SK-N-SH (cell line): ENCODE measurements around the gene SHE. TPM values are rescaled to one million over a fixed set of nuclear protein-coding genes. Genes with fewer than 3 reads are reported as not detected.

ENCODE experiments used
- CTCF ChIA-PET: fragments of 300-600, 350-600 bp; formaldehyde crosslinking; extraction: SDS; loops from one replicate; lab custom pipeline; 2021; lab: Yijun Ruan, JAX
- POLR2A ChIA-PET: fragments of 350-600 bp; sonication (Branson Sonifier 250); formaldehyde crosslinking; extraction: SDS; loops from one replicate; lab custom pipeline; 2020; ENCODE audit warnings: antibody characterized with exemption, inconsistent platforms; lab: Yijun Ruan, JAX
- DNase-seq: peaks from one replicate; pipeline ENCODE4 v3.0.0; 2012
- H2AFZ ChIP-seq: fragments of 200-600 bp; sonication (generic); 2 replicates; pipeline ENCODE4 v1.8.1; 2016; ENCODE audit warnings: antibody characterized with exemption, mild to moderate bottlenecking, low read depth
- H3F3A ChIP-seq: fragments of 200-600 bp; sonication (generic); replicated peaks from 2 replicates; pipeline ENCODE3; 2016; ENCODE audit warnings: antibody characterized with exemption, mild to moderate bottlenecking; ENCODE audit not compliant: insufficient read depth
- H3K27ac ChIP-seq, 2 experiments: fragments of 200-500 bp in 1 of 2; fragments of 200-600 bp in 1 of 2; sonication (Bioruptor generic) in 1 of 2; sonication (generic), shearing (Covaris generic) in 1 of 2; 2 replicates each; pipeline versions ENCODE4 v1.5.1 to v1.6.1; 2014 to 2016; ENCODE audit warnings: low read depth in 2 of 2, inconsistent platforms in 1 of 2, low read length in 1 of 2, mild to moderate bottlenecking in 1 of 2, mixed read lengths in 1 of 2
- H3K27me3 ChIP-seq: fragments of 200-600 bp; sonication (generic), shearing (Covaris generic); 2 replicates; pipeline ENCODE4 v1.6.1; 2016; ENCODE audit warnings: mixed run types; ENCODE audit not compliant: insufficient read depth
- H3K36me3 ChIP-seq, 2 experiments: fragments of 200-500 bp in 1 of 2; fragments of 200-600 bp in 1 of 2; sonication (Bioruptor generic) in 1 of 2; sonication (generic) in 1 of 2; replicated peaks in 1 of 2; 2 replicates each; pipeline versions ENCODE3 to v1.5.1; 2014 to 2016; ENCODE audit warnings: low read length in 1 of 2, mild to moderate bottlenecking in 1 of 2; ENCODE audit not compliant: insufficient read depth in 2 of 2, control insufficient read depth in 1 of 2
- H3K4me1 ChIP-seq, 2 experiments: fragments of 200-500 bp in 1 of 2; fragments of 200-600 bp in 1 of 2; sonication (Bioruptor generic) in 1 of 2; sonication (generic), shearing (Covaris generic) in 1 of 2; 2 replicates each; pipeline versions ENCODE4 v1.5.1 to v1.6.1; 2014 to 2016; ENCODE audit warnings: low read depth in 1 of 2, low read length in 1 of 2, mixed run types in 1 of 2; ENCODE audit not compliant: insufficient read depth in 2 of 2, control insufficient read depth in 1 of 2
- H3K4me2 ChIP-seq: fragments of 200-600 bp; sonication (generic), shearing (Covaris generic); 2 replicates; pipeline ENCODE4 v1.6.1; 2017; ENCODE audit warnings: mixed run types
- H3K4me3 ChIP-seq, 2 experiments: fragments of 200-500 bp in 1 of 2; fragments of 200-600 bp in 1 of 2; sonication (Bioruptor generic) in 1 of 2; sonication (generic), shearing (Covaris generic) in 1 of 2; 2 replicates each; pipeline versions ENCODE4 v1.5.1 to v1.8.1; 2014 to 2016; ENCODE audit warnings: low read depth in 2 of 2, inconsistent platforms in 1 of 2, low read length in 1 of 2, mild to moderate bottlenecking in 1 of 2, mixed read lengths in 1 of 2, moderate library complexity in 1 of 2
- H3K79me2 ChIP-seq: fragments of 200-600 bp; sonication (generic); 2 replicates; pipeline ENCODE4 v1.8.1; 2017; ENCODE audit warnings: mild to moderate bottlenecking; ENCODE audit not compliant: insufficient read depth
- H3K9ac ChIP-seq: fragments of 200-600 bp; sonication (generic); 2 replicates; pipeline ENCODE4 v1.6.1; 2017; ENCODE audit warnings: mixed run types
- H3K9me2 ChIP-seq: fragments of 200-600 bp; sonication (generic); 2 replicates; pipeline ENCODE4 v1.6.1; 2017; ENCODE audit warnings: mixed run types
- H3K9me3 ChIP-seq: fragments of 200-600 bp; sonication (generic); 2 replicates; pipeline ENCODE4 v1.6.1; 2017; ENCODE audit warnings: mixed run types, mild to moderate bottlenecking, moderate library complexity
- H4K20me1 ChIP-seq: fragments of 200-600 bp; sonication (generic); 2 replicates; pipeline ENCODE4 v1.6.1; 2017; ENCODE audit warnings: mild to moderate bottlenecking, mixed run types; ENCODE audit not compliant: insufficient read depth
- CHD2 ChIP-seq: fragments of 150-350 bp; IDR thresholded peaks from 2 replicates; pipeline ENCODE4 v1.6.1; 2018; ENCODE audit warnings: low read length; ENCODE audit not compliant: partially characterized antibody
- CTCF ChIP-seq: fragments of 200-600 bp; sonication (generic); IDR thresholded peaks from 2 replicates; pipeline ENCODE4 v1.6.1; 2017; ENCODE audit warnings: antibody characterized with exemption, mild to moderate bottlenecking, moderate library complexity
- EP300 ChIP-seq, 2 experiments: IDR thresholded peaks; 2 replicates each; pipeline versions ENCODE4 v1.4.0 to v1.6.1; 2012; ENCODE audit warnings: borderline replicate concordance in 1 of 2, low read depth in 1 of 2, low read length in 1 of 2
- EZH2phosphoT487 ChIP-seq: fragments of 200-600 bp; sonication (generic); IDR thresholded peaks from 2 replicates; pipeline ENCODE4 v1.6.1; 2017; ENCODE audit warnings: low read depth, mixed run types, mild to moderate bottlenecking, antibody characterized with exemption, moderate library complexity, borderline replicate concordance
- GATA2 ChIP-seq: sonication (generic); formaldehyde crosslinking; IDR thresholded peaks from 2 replicates; pipeline ENCODE4 v1.5.0; 2020; ENCODE audit warnings: mild to moderate bottlenecking, missing genetic modification reagents
- JUND ChIP-seq: IDR thresholded peaks from 2 replicates; pipeline ENCODE4 v1.4.0; 2012
- MXI1 ChIP-seq: IDR thresholded peaks from 2 replicates; pipeline ENCODE4 v1.6.1; 2012; ENCODE audit warnings: mild to moderate bottlenecking, low read depth, low read length, improper control_type of control experiment
- NFIC ChIP-seq: IDR thresholded peaks from 2 replicates; pipeline ENCODE4 v1.4.0; 2012; ENCODE audit warnings: borderline replicate concordance
- NRF1 ChIP-seq: IDR thresholded peaks from 2 replicates; pipeline ENCODE4 v1.6.1; 2012; ENCODE audit warnings: low read depth, mild to moderate bottlenecking, low read length
- PBX3 ChIP-seq: IDR thresholded peaks from 2 replicates; pipeline ENCODE4; 2012
- POLR2AphosphoS5 ChIP-seq: IDR thresholded peaks from 2 replicates; pipeline ENCODE4 v1.6.1; 2012; ENCODE audit warnings: low read depth, low read length
- RAD21 ChIP-seq: IDR thresholded peaks from 2 replicates; pipeline ENCODE4 v1.6.1; 2012; ENCODE audit warnings: mild to moderate bottlenecking, low read length
- RCOR1 ChIP-seq: fragments of 150-350 bp; IDR thresholded peaks from 2 replicates; pipeline ENCODE4 v1.6.1; 2017; ENCODE audit warnings: antibody characterized with exemption, low read length
- REST ChIP-seq: IDR thresholded peaks from 2 replicates; pipeline ENCODE4 v1.6.1; 2012; ENCODE audit warnings: mild to moderate bottlenecking, low read depth, low read length, moderate library complexity
- SIN3A ChIP-seq: IDR thresholded peaks from 2 replicates; pipeline ENCODE4 v1.6.1; 2012; ENCODE audit warnings: low read depth, mild to moderate bottlenecking, low read length, moderate library complexity, borderline replicate concordance
- SMC3 ChIP-seq: IDR thresholded peaks from 2 replicates; pipeline ENCODE4 v1.6.1; 2012; ENCODE audit warnings: low read depth, low read length, improper control_type of control experiment
- TAF1 ChIP-seq: IDR thresholded peaks from 2 replicates; pipeline ENCODE4 v1.6.1; 2012; ENCODE audit warnings: low read depth, mild to moderate bottlenecking, low read length, moderate library complexity, borderline replicate concordance
- USF2 ChIP-seq: fragments of 150-350 bp; IDR thresholded peaks from 2 replicates; pipeline ENCODE4 v1.6.1; 2017; ENCODE audit warnings: antibody characterized with exemption, low read length, low read depth, borderline replicate concordance
- YY1 ChIP-seq: IDR thresholded peaks from 2 replicates; pipeline ENCODE4 v1.4.0; 2012; ENCODE audit warnings: low read depth, mild to moderate bottlenecking
- WGBS: methylation state at CpG from one replicate; pipeline ENCODE4 v1.1.6; 2017; ENCODE audit warnings: low lambda C conversion rate; 5-methylcytosine and 5-hydroxymethylcytosine counted together
- polyA plus RNA-seq, 3 experiments: library from polyadenylated mRNA; depleted of rRNA; stranded (reverse); fragments of >200 nt; gene quantifications; 2 replicates each; pipeline ENCODE4 v1.2.3, GENCODE V29; 2012

Gene SHE
- polyA plus RNA-seq, 1 of the 3 experiments (the other 2 are of a cell fraction), result not detected

GRCh38 chr1:154474802-154475201 is 27.4 kb downstream of the SHE start:
- Histone ChIP-seq H3K9me3 (no peaks in the 10 kb centered on the region), H2AFZ (no peak overlapping the region), H3K9me2 (no peaks in the 10 kb centered on the region), H3F3A (peaks cover 7% of the 10 kb centered on the region), H3K79me2 (no peaks in the 10 kb centered on the region), H3K4me2 (no peak overlapping the region), H3K27me3 (no peaks in the 10 kb centered on the region), H3K4me1 (peaks cover 0 to 5% of the 10 kb centered on the region in 2 experiments; a peak in 1 of 4 replicates), H3K4me3 (no peak overlapping the region), H3K27ac (no peak overlapping the region), H3K36me3 (no peaks in the 10 kb centered on the region), H4K20me1 (no peaks in the 10 kb centered on the region), H3K9ac (no peak overlapping the region)
- WGBS, result 60% methylated on average over 3 of the region's 3 CpGs
- POLR2A ChIA-PET, result no interaction called here
- DNase-seq, result no peak
- CTCF ChIA-PET, result interaction anchor here (0.9 to 2.1 kb wide), 2 partner anchors 72 to 81 kb away, joined by 3 to 8 read pairs; no protein-coding TSS in a partner anchor
- TF ChIP-seq RAD21 (no peak), SIN3A (no peak), MXI1 (no peak), NRF1 (no peak), NFIC (no peak), GATA2 (CRISPR knock-in tag) (no peak), POLR2AphosphoS5 (no peak), TAF1 (no peak), EP300 (IDR thresholded peaks at IDR 0.05; ENCODE audit: borderline replicate concordance in 1 of 2, low read depth in 1 of 2, low read length in 1 of 2) (no peak), REST (no peak), EZH2phosphoT487 (no peak), JUND (no peak), PBX3 (no peak)

GRCh38 chr1:154471304-154471703 is 30.9 kb downstream of the SHE start:
- no peak for DNase-seq
- Histone ChIP-seq H3K4me3 (no peak overlapping the region), H3K79me2 (no peaks in the 10 kb centered on the region), H2AFZ (no peak overlapping the region), H3K9me2 (no peaks in the 10 kb centered on the region), H3K4me1 (peaks cover 0 to 4% of the 10 kb centered on the region in 2 experiments; a peak in 1 of 4 replicates), H3K36me3 (no peaks in the 10 kb centered on the region), H4K20me1 (no peaks in the 10 kb centered on the region), H3K27ac (no peak overlapping the region), H3K4me2 (no peak overlapping the region), H3F3A (peaks cover 7% of the 10 kb centered on the region), H3K9ac (no peak overlapping the region), H3K9me3 (no peaks in the 10 kb centered on the region), H3K27me3 (no peaks in the 10 kb centered on the region)
- WGBS, result 96% methylated on average over 2 of the region's 2 CpGs
- CTCF ChIA-PET, result interaction anchor here (0.7 to 3.5 kb wide), 3 partner anchors 9 to 1659 kb away, joined by 3 to 25 read pairs (median 3); no protein-coding TSS in a partner anchor
- TF ChIP-seq CTCF, result no peak
- no peak for TF ChIP-seq CHD2
- no peak for TF ChIP-seq RCOR1
- TF ChIP-seq JUND, result no peak
- no peak for TF ChIP-seq SMC3
- no peak for TF ChIP-seq YY1
- TF ChIP-seq USF2, result no peak
- POLR2A ChIA-PET, result no interaction called here
